SK-N-MC (cell line): Measurements from ENCODE around the gene CFAP58.

Experiments used
- EZH2 ChIP-seq: fragments of 200-600 bp; sonication (generic); IDR thresholded peaks from one replicate; pipeline ENCODE4 v1.6.1; 2017; ENCODE audit warnings: antibody characterized with exemption
- POLR2AphosphoS5 ChIP-seq: IDR thresholded peaks from 2 replicates; pipeline ENCODE4 v1.6.1; 2012; ENCODE audit warnings: mild to moderate bottlenecking, low read depth, low read length, borderline replicate concordance

GRCh38 chr10:104427989-104428388 lies 74.4 kb downstream of the CFAP58 start:
- TF ChIP-seq POLR2AphosphoS5 (no peak), EZH2 (no peak)
